CD14-positive monocyte (primary cell): ENCODE measurements around the gene TBC1D12. TPM values are rescaled to one million over a fixed set of nuclear protein-coding genes. Genes with fewer than 3 reads are reported as not detected.

ENCODE experiments used
- DNase-seq, 3 donors: peaks; one replicate each; pipeline ENCODE4 v3.0.0-alpha.2; 2011 to 2022
- H2AFZ ChIP-seq: 2 replicates; pipeline ENCODE4 v1.6.0; 2012; ENCODE audit warnings: mild to moderate bottlenecking, low read depth, low read length, inconsistent platforms; ENCODE audit not compliant: insufficient read depth, poor library complexity, severe bottlenecking
- H3K27ac ChIP-seq, 2 donors: 1 replicate in 1 of 2; 2 replicates in 1 of 2; pipeline ENCODE4 v1.5.1; 2012 to 2013; ENCODE audit warnings: low read length in 2 of 2, control low read depth in 1 of 2, inconsistent platforms in 1 of 2, low read depth in 1 of 2, mild to moderate bottlenecking in 1 of 2
- H3K27me3 ChIP-seq, 2 donors: one replicate each; pipeline versions ENCODE4 v1.6.0 to v1.6.1; 2011 to 2013; ENCODE audit warnings: low read length in 2 of 2; ENCODE audit not compliant: control insufficient read depth in 2 of 2, insufficient read depth in 2 of 2
- H3K36me3 ChIP-seq, 2 donors: replicated peaks in 1 of 2; 1 replicate in 1 of 2; 2 replicates in 1 of 2; pipeline versions ENCODE4 v1.5.1 to v1.6.1; 2012 to 2013; ENCODE audit warnings: low read length in 2 of 2, control low read depth in 1 of 2, inconsistent platforms in 1 of 2, mild to moderate bottlenecking in 1 of 2; ENCODE audit not compliant: insufficient read depth in 2 of 2, control insufficient read depth in 1 of 2
- H3K4me1 ChIP-seq, 2 donors: 1 replicate in 1 of 2; 2 replicates in 1 of 2; pipeline versions ENCODE4 v1.5.1 to v1.6.1; 2012 to 2013; ENCODE audit warnings: low read length in 2 of 2, control low read depth in 1 of 2, inconsistent platforms in 1 of 2, mild to moderate bottlenecking in 1 of 2, moderate library complexity in 1 of 2; ENCODE audit not compliant: insufficient read depth in 2 of 2, control insufficient read depth in 1 of 2
- H3K4me2 ChIP-seq: replicated peaks from 2 replicates; pipeline ENCODE3; 2012; ENCODE audit warnings: low read length, moderate library complexity, mild to moderate bottlenecking; ENCODE audit not compliant: poor library complexity, severe bottlenecking; ENCODE audit errors: extremely low read depth
- H3K4me3 ChIP-seq, 3 experiments: fragments of 200-600 bp in 1 of 3; sonication (generic) in 1 of 3; replicated peaks in 1 of 3; 1 replicate in 2 of 3; 2 replicates in 1 of 3; pipeline ENCODE4 v1.5.1; 2011 to 2013; ENCODE audit warnings: low read length in 3 of 3, mild to moderate bottlenecking in 3 of 3, control low read depth in 2 of 3, low read depth in 2 of 3, inconsistent platforms in 1 of 3, moderate library complexity in 1 of 3
- H3K79me2 ChIP-seq: 2 replicates; pipeline ENCODE4 v1.6.0; 2012; ENCODE audit warnings: mild to moderate bottlenecking, control low read depth, inconsistent platforms, low read length, moderate library complexity; ENCODE audit not compliant: insufficient read depth
- H3K9ac ChIP-seq: 2 replicates; pipeline ENCODE4 v1.6.0; 2017; ENCODE audit warnings: low read length, mild to moderate bottlenecking; ENCODE audit not compliant: insufficient read depth, poor library complexity, severe bottlenecking
- H3K9me3 ChIP-seq, 2 donors: replicated peaks in 1 of 2; 1 replicate in 1 of 2; 2 replicates in 1 of 2; pipeline versions ENCODE4 v1.5.1 to v1.6.1; 2012 to 2013; ENCODE audit warnings: low read length in 2 of 2, control low read depth in 1 of 2; ENCODE audit not compliant: control insufficient read depth in 1 of 2, insufficient read depth in 1 of 2
- H4K20me1 ChIP-seq: 2 replicates; pipeline ENCODE4 v1.6.0; 2012; ENCODE audit warnings: mild to moderate bottlenecking, low read length, control low read depth, moderate library complexity; ENCODE audit not compliant: insufficient read depth
- H3K27ac Mint-ChIP-seq, 7 donors: one replicate each; pipeline ENCODE4 v1.8.0; 2020; ENCODE audit warnings: mild to moderate bottlenecking in 7 of 7, mixed read lengths in 7 of 7, moderate library complexity in 6 of 7, inconsistent platforms in 2 of 7
- H3K27me3 Mint-ChIP-seq, 3 donors: one replicate each; pipeline ENCODE4 v1.8.0; 2021 to 2022; ENCODE audit warnings: low read depth in 3 of 3, mild to moderate bottlenecking in 3 of 3, mixed read lengths in 3 of 3, moderate library complexity in 3 of 3, inconsistent platforms in 1 of 3
- H3K36me3 Mint-ChIP-seq, 2 donors: one replicate each; pipeline ENCODE4 v1.8.0; 2020; ENCODE audit warnings: mixed read lengths in 2 of 2, inconsistent platforms in 1 of 2, mild to moderate bottlenecking in 1 of 2
- H3K4me1 Mint-ChIP-seq: one replicate; pipeline ENCODE4 v1.8.0; 2020; ENCODE audit warnings: mild to moderate bottlenecking, mixed read lengths
- H3K4me3 Mint-ChIP-seq, 2 donors: one replicate each; pipeline ENCODE4 v1.8.0; 2020; ENCODE audit warnings: mild to moderate bottlenecking in 2 of 2, mixed read lengths in 2 of 2, moderate library complexity in 1 of 2
- H3K9me3 Mint-ChIP-seq, 7 donors: one replicate each; pipeline ENCODE4 v1.8.0; 2020 to 2022; ENCODE audit warnings: mixed read lengths in 7 of 7, mild to moderate bottlenecking in 6 of 7, moderate library complexity in 6 of 7, inconsistent platforms in 2 of 7
- CTCF ChIP-seq: fragments of 200-600 bp; IDR thresholded peaks from one replicate; pipeline ENCODE4 v1.8.0; 2022; ENCODE audit warnings: antibody characterized with exemption, mild to moderate bottlenecking
- WGBS: methylation state at CpG from one replicate; pipeline ENCODE4 v1.1.5; 2013; ENCODE audit warnings: missing lambda C conversion rate; ENCODE audit not compliant: insufficient coverage; 5-methylcytosine and 5-hydroxymethylcytosine counted together
- intact Hi-C, 2 donors: fragments of 100-400 bp; cut with micrococcal nuclease; formaldehyde crosslinking; loops; one replicate each; pipeline versions ENCODE4 v1.15.0 to v1.15.1; 2023
- polyA plus RNA-seq, 3 donors: library from polyadenylated mRNA; depleted of rRNA in 1 of 3; unstranded in 2 of 3; stranded (reverse) in 1 of 3; fragments of 300-500 nt in 2 of 3; fragments of >200 nt in 1 of 3; fragmentation: Illumina TruSeq in 2 of 3; gene quantifications; 1 replicate in 2 of 3; 2 replicates in 1 of 3; pipeline ENCODE4 v1.2.3, GENCODE V29; 2012 to 2021

The TBC1D12 gene
- polyA plus RNA-seq, 3 donors = 3.1 to 10.5 (median 3.4) TPM

DNA sequence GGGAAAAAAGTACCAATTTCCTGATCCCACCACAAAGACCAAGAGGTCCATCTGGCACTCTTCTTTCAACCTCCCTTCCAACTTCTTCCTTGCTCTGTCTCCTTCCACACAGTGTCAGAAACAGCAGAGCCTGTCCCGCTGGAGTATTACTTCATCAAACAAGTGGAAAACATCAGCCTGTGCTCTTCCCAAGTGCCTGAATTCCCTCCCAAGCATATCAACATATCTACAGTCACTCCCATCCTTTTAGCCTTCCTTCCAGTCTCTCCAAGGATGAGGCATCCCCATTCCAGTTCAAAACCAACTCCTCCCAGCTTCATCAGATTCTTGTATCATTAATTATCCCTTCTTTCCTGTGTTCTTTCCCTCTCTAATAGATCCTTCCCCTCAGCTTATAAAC is 37.9 kb upstream of the TBC1D12 start:
- H4K20me1 ChIP-seq = no peaks in the 10 kb centered on the region
- 93% methylated on average over 1 of the region's 1 CpG for WGBS
- TF ChIP-seq CTCF = no peak

GRCh38 chr10:94366382-94366781 is 36.0 kb upstream of the TBC1D12 start:
- H3K9ac ChIP-seq = no peak overlapping the region
- H3K4me2 ChIP-seq = no peak overlapping the region
- H3K27me3 ChIP-seq = peaks cover 0 to 6% of the 10 kb centered on the region in 2 donors
- H3K27ac ChIP-seq = no peak overlapping the region
- no peaks in the 10 kb centered on the region for H4K20me1 ChIP-seq
- H3K4me1 ChIP-seq = peaks cover 12 to 17% of the 10 kb centered on the region in 2 donors
- Mint-ChIP-seq H3K27ac (no peak overlapping the region), H3K4me1 (peaks cover 14% of the 10 kb centered on the region), H3K27me3 (peaks cover 18 to 31% (median 20%) of the 10 kb centered on the region in 3 donors), H3K36me3 (no peaks in the 10 kb centered on the region), H3K4me3 (no peak overlapping the region), H3K9me3 (peaks cover 0 to 3% (median 2%) of the 10 kb centered on the region in 7 donors)
- H2AFZ ChIP-seq = no peak overlapping the region
- peaks cover 10% of the 10 kb centered on the region for H3K79me2 ChIP-seq
- no CpG with 5 or more reads among the region's 3 CpGs for WGBS
- no peaks in the 10 kb centered on the region for H3K9me3 ChIP-seq
- no peak for DNase-seq
- no peaks in the 10 kb centered on the region for H3K36me3 ChIP-seq
- no peak overlapping the region for H3K4me3 ChIP-seq
- intact Hi-C loops = no loop called here
- TF ChIP-seq CTCF = no peak

More for the DNA sequence above, 37.9 kb upstream of the TBC1D12 start:
- no peak overlapping the region for H3K9ac ChIP-seq
- Mint-ChIP-seq H3K27ac (no peak overlapping the region), H3K4me1 (peaks cover 18% of the 10 kb centered on the region), H3K36me3 (peaks cover 6% of the 10 kb centered on the region in 2 donors), H3K9me3 (peaks cover 0 to 3% (median 2%) of the 10 kb centered on the region in 7 donors), H3K4me3 (peak overlapping the region in 1 of 2 donors; percentile 68), H3K27me3 (peaks cover 18 to 25% (median 18%) of the 10 kb centered on the region in 3 donors)
- peaks cover 10% of the 10 kb centered on the region for H3K79me2 ChIP-seq
- H3K4me3 ChIP-seq = no peak overlapping the region
- no peak overlapping the region for H3K4me2 ChIP-seq
- H3K9me3 ChIP-seq = no peaks in the 10 kb centered on the region
- H3K36me3 ChIP-seq = peaks cover 0 to under 1% of the 10 kb centered on the region in 2 donors
- intact Hi-C loops = loop anchor here (5.0 kb wide), 2 partner anchors 38 to 78 kb away; partner anchors contain the start of gene TBC1D12 (in 1 of the 2)
- no peak overlapping the region for H2AFZ ChIP-seq
- peaks cover 0 to 6% of the 10 kb centered on the region in 2 donors for H3K27me3 ChIP-seq
- no peak for DNase-seq
- H3K4me1 ChIP-seq = peaks cover 12 to 21% of the 10 kb centered on the region in 2 donors
- H3K27ac ChIP-seq = no peak overlapping the region
